Measurements from ENCODE around the gene TSPAN16. TPM values are rescaled to one million over a fixed set of nuclear protein-coding genes. Genes with fewer than 3 reads are reported as not detected.
"Not testable (repeated sequence)": the region's sequence is repeated elsewhere in the genome, so short reads cannot be mapped to it uniquely, and the experiment has no call there.

Gene TSPAN16
- total RNA-seq, 1 donor from 2014 or later: not detected

DNA sequence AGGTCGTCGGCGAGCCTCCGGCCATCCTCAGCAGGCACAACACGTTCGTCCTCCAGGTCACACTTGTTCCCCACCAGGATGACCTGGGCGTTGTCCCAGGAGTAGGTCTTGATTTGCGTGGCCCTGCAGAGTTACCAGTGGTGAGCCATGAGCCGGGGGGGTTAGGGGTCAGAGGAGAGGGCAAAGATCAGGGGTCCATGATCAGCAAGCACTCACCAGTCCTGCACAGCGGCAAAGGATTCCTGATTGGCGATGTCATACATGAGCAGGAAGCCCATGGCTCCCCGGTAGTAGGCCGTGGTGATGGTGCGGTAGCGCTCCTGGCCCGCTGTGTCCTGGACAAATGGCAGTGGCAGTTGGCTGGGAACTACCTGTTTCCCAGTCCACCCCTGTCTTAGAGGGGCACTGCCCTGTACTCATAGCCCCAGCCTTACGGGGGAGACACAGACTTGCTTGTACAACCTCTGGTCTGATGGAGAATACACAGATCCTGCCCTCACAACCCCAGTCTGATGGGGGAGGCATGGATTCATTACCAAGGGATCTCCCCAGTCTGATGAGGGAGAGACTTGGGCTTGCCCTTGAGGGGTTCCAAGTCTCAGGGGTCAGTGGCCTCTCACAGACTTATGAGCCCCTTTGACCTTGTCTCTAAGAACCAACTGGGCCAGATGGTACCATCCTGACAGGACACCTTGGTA lies 39.6 kb downstream of the TSPAN16 start:
- Mint-ChIP-seq H3K27me3 (no peaks in the 10 kb centered on the region), H3K9me3 (ENCODE audit: low read depth) (no peaks in the 10 kb centered on the region), H3K27ac (no peak overlapping the region), H3K4me1 (ENCODE audit: low read depth) (peaks cover 9% of the 10 kb centered on the region), H3K4me3 (ENCODE audit: low read depth) (no peak overlapping the region), H3K36me3 (ENCODE audit: insufficient read depth) (peaks cover 22% of the 10 kb centered on the region)
- no peak for DNase-seq (ENCODE audit: low spot score, unreplicated experiment)
- TF ChIP-seq, protein P1, sequence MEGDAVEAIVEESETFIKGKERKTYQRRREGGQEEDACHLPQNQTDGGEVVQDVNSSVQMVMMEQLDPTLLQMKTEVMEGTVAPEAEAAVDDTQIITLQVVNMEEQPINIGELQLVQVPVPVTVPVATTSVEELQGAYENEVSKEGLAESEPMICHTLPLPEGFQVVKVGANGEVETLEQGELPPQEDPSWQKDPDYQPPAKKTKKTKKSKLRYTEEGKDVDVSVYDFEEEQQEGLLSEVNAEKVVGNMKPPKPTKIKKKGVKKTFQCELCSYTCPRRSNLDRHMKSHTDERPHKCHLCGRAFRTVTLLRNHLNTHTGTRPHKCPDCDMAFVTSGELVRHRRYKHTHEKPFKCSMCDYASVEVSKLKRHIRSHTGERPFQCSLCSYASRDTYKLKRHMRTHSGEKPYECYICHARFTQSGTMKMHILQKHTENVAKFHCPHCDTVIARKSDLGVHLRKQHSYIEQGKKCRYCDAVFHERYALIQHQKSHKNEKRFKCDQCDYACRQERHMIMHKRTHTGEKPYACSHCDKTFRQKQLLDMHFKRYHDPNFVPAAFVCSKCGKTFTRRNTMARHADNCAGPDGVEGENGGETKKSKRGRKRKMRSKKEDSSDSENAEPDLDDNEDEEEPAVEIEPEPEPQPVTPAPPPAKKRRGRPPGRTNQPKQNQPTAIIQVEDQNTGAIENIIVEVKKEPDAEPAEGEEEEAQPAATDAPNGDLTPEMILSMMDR (IDR thresholded peaks at IDR 0.05; ENCODE audit: unreplicated experiment): no peak

DNA sequence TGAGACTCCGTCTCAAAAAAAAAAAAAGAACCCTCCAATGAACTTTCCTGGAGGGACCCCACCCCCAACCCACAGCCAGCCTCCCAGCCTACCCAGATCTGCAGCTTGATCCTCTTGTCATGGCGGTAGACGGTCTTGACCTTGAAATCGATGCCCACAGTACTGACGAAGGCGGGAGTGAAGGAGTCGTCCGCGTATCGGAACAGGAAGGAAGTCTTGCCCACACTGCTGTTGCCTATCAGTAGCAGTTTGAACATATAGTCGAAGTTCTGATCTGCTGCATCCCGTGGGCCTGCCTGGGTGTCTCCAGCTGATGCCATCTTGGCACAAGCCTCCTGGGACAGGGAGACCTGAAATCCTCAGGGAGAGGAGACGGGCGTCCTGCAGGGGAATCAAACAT lies 41.1 kb downstream of the TSPAN16 start:
- H3K9me3 Mint-ChIP-seq (ENCODE audit: low read depth): no peaks in the 10 kb centered on the region
- H3K27me3 Mint-ChIP-seq: no peaks in the 10 kb centered on the region
- no peak for DNase-seq (ENCODE audit: low spot score, unreplicated experiment)
- TF ChIP-seq, protein P1 (IDR thresholded peaks at IDR 0.05; ENCODE audit: unreplicated experiment): no peak
- H3K4me3 Mint-ChIP-seq (ENCODE audit: low read depth): no peak overlapping the region
- peaks cover 20% of the 10 kb centered on the region for H3K36me3 Mint-ChIP-seq (ENCODE audit: insufficient read depth)
- H3K4me1 Mint-ChIP-seq (ENCODE audit: low read depth): peaks cover 9% of the 10 kb centered on the region
- H3K27ac Mint-ChIP-seq: no peak overlapping the region

DNA sequence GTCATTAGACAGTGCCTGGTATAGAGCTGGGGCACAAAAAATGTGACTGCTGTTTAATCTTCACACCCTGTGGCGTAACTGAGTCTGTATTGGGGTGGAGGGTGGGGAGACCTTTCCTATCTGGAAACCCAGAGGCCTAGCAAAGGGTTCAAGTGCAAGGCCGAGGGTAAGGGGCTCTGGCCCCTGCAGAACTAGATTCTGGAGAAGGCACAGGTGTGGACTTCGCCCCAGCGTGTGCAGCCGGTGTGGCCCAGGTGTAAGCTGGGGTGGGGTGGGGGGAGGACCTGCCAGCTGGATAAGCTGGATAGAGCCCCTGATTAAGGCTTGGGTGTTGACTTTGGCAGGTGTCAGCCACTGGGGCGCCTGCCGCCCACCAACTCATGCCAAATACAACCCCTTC lies 42.2 kb downstream of the TSPAN16 start:
- H3K4me3 Mint-ChIP-seq (ENCODE audit: low read depth): peak overlapping the region; percentile 81
- no peak for DNase-seq (ENCODE audit: low spot score, unreplicated experiment)
- TF ChIP-seq, protein P1 (IDR thresholded peaks at IDR 0.05; ENCODE audit: unreplicated experiment): no peak

DNA sequence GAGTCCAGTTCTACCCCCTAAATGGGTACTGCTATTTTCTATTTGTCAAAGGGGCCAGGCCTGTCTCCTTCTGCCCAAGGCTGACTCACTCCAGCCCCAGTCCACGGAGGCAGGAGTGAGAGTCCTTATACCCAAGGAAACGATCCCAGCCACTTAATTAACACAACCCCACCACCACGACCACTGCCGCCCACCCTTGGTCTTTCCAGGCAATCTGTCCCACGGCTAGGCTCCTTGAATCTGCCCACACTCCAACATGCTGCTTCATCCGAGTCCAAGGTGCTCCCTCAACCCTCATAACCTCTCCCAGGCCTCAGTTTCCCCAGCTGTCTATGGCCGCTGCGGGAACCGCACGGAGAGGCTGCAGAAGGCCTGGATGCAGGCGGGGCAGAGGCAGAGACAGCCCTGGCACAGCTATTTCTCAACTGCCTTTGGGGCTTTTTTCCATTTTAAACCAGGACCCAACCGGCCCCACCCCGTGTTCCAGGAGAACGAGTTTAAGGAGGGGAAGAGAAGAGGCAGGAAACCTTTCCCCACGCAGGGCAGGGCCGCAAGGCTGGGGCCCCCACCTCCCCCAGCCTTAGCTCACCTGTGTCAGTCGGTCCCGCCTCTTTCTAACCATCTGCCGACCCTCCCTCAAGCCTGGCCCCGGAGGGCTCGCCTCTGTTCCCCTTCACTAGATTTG lies 42.8 kb downstream of the TSPAN16 start:
- no peak overlapping the region for H3K27ac Mint-ChIP-seq
- H3K9me3 Mint-ChIP-seq (ENCODE audit: low read depth): no peaks in the 10 kb centered on the region
- peaks cover 14% of the 10 kb centered on the region for H3K36me3 Mint-ChIP-seq (ENCODE audit: insufficient read depth)
- peak overlapping the region; percentile 81 for H3K4me3 Mint-ChIP-seq (ENCODE audit: low read depth)
- H3K4me1 Mint-ChIP-seq (ENCODE audit: low read depth): peaks cover 9% of the 10 kb centered on the region
- TF ChIP-seq, protein P1 (IDR thresholded peaks at IDR 0.05; ENCODE audit: unreplicated experiment): no peak
- H3K27me3 Mint-ChIP-seq: no peaks in the 10 kb centered on the region
- no peak for DNase-seq (ENCODE audit: low spot score, unreplicated experiment)

More for the DNA sequence above, 42.2 kb downstream of the TSPAN16 start:
- Mint-ChIP-seq H3K36me3 (ENCODE audit: insufficient read depth) (peaks cover 16% of the 10 kb centered on the region), H3K27me3 (no peaks in the 10 kb centered on the region), H3K27ac (no peak overlapping the region), H3K4me1 (ENCODE audit: low read depth) (peaks cover 9% of the 10 kb centered on the region), H3K9me3 (ENCODE audit: low read depth) (no peaks in the 10 kb centered on the region)

DNA sequence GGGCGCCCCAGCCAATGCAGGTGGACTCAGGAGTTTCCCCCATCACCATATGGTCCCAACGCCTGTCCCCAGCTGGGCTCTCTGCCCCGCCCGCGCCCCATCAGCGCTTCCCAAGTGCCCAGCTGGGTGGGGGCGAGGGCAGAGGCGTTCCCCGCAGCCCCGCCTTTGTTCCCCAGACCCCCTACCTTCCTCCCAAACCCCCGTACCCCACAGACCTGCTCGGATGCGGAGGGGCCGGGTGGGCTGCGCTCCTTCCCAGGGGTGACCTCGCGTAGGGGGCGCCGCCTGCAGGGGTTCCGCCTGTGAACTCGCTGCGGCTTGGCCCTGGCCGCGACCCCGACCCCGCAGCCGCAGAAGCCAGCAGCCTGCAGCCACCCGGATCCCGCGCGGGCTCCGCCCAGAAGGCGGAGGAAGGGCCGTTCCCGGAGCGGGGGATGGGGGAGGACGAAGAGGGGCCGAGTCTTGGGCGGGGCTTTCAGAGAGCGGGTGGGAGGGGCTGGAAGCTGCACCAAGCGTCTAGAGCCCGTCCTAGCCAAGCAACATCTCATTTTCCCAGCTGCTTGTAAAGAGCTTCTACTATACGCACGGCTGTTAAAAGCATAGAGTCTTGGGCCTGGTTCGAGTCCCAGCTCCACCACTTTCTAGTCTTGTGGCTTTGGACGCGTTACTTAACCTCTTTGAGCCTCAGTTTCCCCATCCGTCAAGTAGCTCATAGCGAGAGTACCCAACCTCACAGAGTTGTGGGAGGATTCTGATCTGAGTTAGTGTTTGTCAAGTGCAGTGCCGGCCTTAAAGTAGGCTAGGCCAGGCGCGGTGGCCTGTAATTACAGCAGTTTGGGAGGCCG lies 43.5 kb downstream of the TSPAN16 start, which contains the start of gene RAB3D:
RAB3D (minus strand) TSS at position 404 of the 845 bp plus-strand sequence. CDS start 2,258 bp downstream, outside the sequence.
- peaks cover 11% of the 10 kb centered on the region for H3K4me1 Mint-ChIP-seq (ENCODE audit: low read depth)
- DNase-seq (ENCODE audit: low spot score, unreplicated experiment): peak; percentile 85
- peak within 1 kb of the TSS; percentile 52 for H3K27ac Mint-ChIP-seq
- H3K27me3 Mint-ChIP-seq: no peaks in the 10 kb centered on the region
- H3K9me3 Mint-ChIP-seq (ENCODE audit: low read depth): no peaks in the 10 kb centered on the region
- H3K4me3 Mint-ChIP-seq (ENCODE audit: low read depth): peak within 1 kb of the TSS; percentile 81
- H3K36me3 Mint-ChIP-seq (ENCODE audit: insufficient read depth): peaks cover 11% of the 10 kb centered on the region
- TF ChIP-seq, protein P1 (IDR thresholded peaks at IDR 0.05; ENCODE audit: unreplicated experiment): peak; percentile 10

DNA sequence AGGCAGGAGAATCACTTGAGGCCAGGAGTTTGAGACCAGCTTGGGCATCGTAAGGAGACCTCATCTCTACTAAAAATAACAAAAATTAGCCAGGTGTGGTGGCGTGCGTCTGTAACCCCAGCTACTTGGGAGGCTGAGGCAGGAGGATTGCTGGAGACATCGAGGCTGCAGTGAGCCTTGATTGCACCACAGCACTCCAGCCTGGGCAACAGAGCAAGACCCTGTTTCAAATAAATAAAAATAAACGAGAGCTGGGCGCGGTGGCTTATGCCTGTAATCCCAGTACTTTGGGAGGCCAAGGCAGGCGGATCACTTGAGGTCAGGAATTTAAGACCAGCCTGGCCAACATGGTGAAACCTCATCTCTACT lies 44.1 kb downstream of the TSPAN16 start:
- H3K9me3 Mint-ChIP-seq (ENCODE audit: low read depth); H3K27me3 Mint-ChIP-seq; H3K36me3 Mint-ChIP-seq (ENCODE audit: insufficient read depth); DNase-seq (ENCODE audit: low spot score, unreplicated experiment): not testable (repeated sequence)
- peaks cover 11% of the 10 kb centered on the region for H3K4me1 Mint-ChIP-seq (ENCODE audit: low read depth)
- peak overlapping the region; percentile 52 for H3K27ac Mint-ChIP-seq
- H3K4me3 Mint-ChIP-seq (ENCODE audit: low read depth): peak overlapping the region; percentile 81
